H9 (cell line): ENCODE measurements around the gene SUFU. TPM values are rescaled to one million over a fixed set of nuclear protein-coding genes. Genes with fewer than 3 reads are reported as not detected.

Experiments
- DNase-seq: peaks from one replicate; pipeline ENCODE4 v3.0.0-alpha.2; 2017
- H2AFZ ChIP-seq: one replicate; pipeline ENCODE4 v1.6.1; 2013; ENCODE audit warnings: mild to moderate bottlenecking, low read length, control low read depth, moderate library complexity
- H2AK5ac ChIP-seq: 2 replicates; pipeline ENCODE4 v1.6.1; 2013; ENCODE audit warnings: low read length, control low read depth, mixed read lengths; ENCODE audit not compliant: insufficient read length
- H2BK120ac ChIP-seq: one replicate; pipeline ENCODE4 v1.6.1; 2013; ENCODE audit warnings: low read depth, mild to moderate bottlenecking, low read length, control low read depth, inconsistent platforms; ENCODE audit not compliant: poor library complexity, severe bottlenecking
- H2BK12ac ChIP-seq: 2 replicates; pipeline ENCODE4 v1.6.1; 2013; ENCODE audit warnings: low read length, control low read depth, mixed read lengths, low read depth; ENCODE audit not compliant: insufficient read length
- H2BK15ac ChIP-seq: 2 replicates; pipeline ENCODE4 v1.6.1; 2013; ENCODE audit warnings: low read depth, low read length, control low read depth
- H2BK20ac ChIP-seq: one replicate; pipeline ENCODE4 v1.6.1; 2013; ENCODE audit warnings: low read depth, mild to moderate bottlenecking, low read length, control low read depth, inconsistent platforms; ENCODE audit not compliant: poor library complexity, severe bottlenecking
- H2BK5ac ChIP-seq: 2 replicates; pipeline ENCODE4 v1.6.1; 2013; ENCODE audit warnings: low read length, control low read depth, mixed read lengths; ENCODE audit not compliant: insufficient read length
- H3K14ac ChIP-seq: 2 replicates; pipeline ENCODE4 v1.6.1; 2013; ENCODE audit warnings: low read length, control low read depth; ENCODE audit not compliant: insufficient read depth
- H3K18ac ChIP-seq: 2 replicates; pipeline ENCODE4 v1.6.1; 2013; ENCODE audit warnings: low read depth, mild to moderate bottlenecking, mixed read lengths, low read length, control low read depth; ENCODE audit not compliant: insufficient read length
- H3K23ac ChIP-seq: 2 replicates; pipeline ENCODE4 v1.6.1; 2013; ENCODE audit warnings: low read length, control low read depth, mixed read lengths, low read depth; ENCODE audit not compliant: insufficient read length
- H3K23me2 ChIP-seq: 2 replicates; pipeline ENCODE4 v1.6.1; 2013; ENCODE audit warnings: low read depth, mild to moderate bottlenecking, mixed read lengths, low read length, control low read depth; ENCODE audit not compliant: insufficient read length, poor library complexity, severe bottlenecking
- H3K27ac ChIP-seq: 2 replicates; pipeline ENCODE4 v1.5.1; 2013; ENCODE audit warnings: low read length, control low read depth, mixed read lengths, low read depth; ENCODE audit not compliant: insufficient read length
- H3K27me3 ChIP-seq: 2 replicates; pipeline ENCODE4 v1.6.1; 2013; ENCODE audit warnings: low read length, control low read depth, inconsistent platforms; ENCODE audit not compliant: insufficient read depth
- H3K4ac ChIP-seq: 2 replicates; pipeline ENCODE4 v1.6.1; 2013; ENCODE audit warnings: low read depth, mild to moderate bottlenecking, control low read depth, inconsistent platforms, low read length, moderate library complexity
- H3K4me1 ChIP-seq: 2 replicates; pipeline ENCODE4 v1.6.1; 2013; ENCODE audit warnings: low read length, control low read depth, inconsistent platforms; ENCODE audit not compliant: insufficient read depth
- H3K4me2 ChIP-seq: 2 replicates; pipeline ENCODE4 v1.6.1; 2013; ENCODE audit warnings: low read length, control low read depth, mixed read lengths; ENCODE audit not compliant: insufficient read length, insufficient read depth
- H3K56ac ChIP-seq: 2 replicates; pipeline ENCODE4 v1.6.1; 2013; ENCODE audit warnings: low read depth, mild to moderate bottlenecking, mixed read lengths, low read length, control low read depth; ENCODE audit not compliant: insufficient read length
- H3K79me1 ChIP-seq: 2 replicates; pipeline ENCODE4 v1.6.1; 2013; ENCODE audit warnings: low read depth, mild to moderate bottlenecking, moderate library complexity, low read length, control low read depth, inconsistent platforms; ENCODE audit not compliant: insufficient read depth, poor library complexity, severe bottlenecking
- H3K79me2 ChIP-seq: 2 replicates; pipeline ENCODE4 v1.6.1; 2013; ENCODE audit warnings: low read length, control low read depth, inconsistent platforms; ENCODE audit not compliant: insufficient read depth
- H3K9ac ChIP-seq: 2 replicates; pipeline ENCODE4 v1.6.1; 2013; ENCODE audit warnings: low read length, control low read depth, mixed read lengths; ENCODE audit not compliant: insufficient read length; ENCODE audit errors: extremely low read depth
- H3K9me3 ChIP-seq: one replicate; pipeline ENCODE4 v1.6.1; 2013; ENCODE audit warnings: low read depth, low read length, inconsistent platforms; ENCODE audit not compliant: control insufficient read depth
- H3T11ph ChIP-seq: one replicate; pipeline ENCODE4 v1.6.1; 2013; ENCODE audit warnings: mild to moderate bottlenecking, low read length, control low read depth, inconsistent platforms
- H4K20me1 ChIP-seq: one replicate; pipeline ENCODE4 v1.6.1; 2013; ENCODE audit not compliant: control insufficient read depth, insufficient read length, insufficient read depth
- H4K5ac ChIP-seq: 2 replicates; pipeline ENCODE4 v1.6.1; 2013; ENCODE audit warnings: low read depth, mild to moderate bottlenecking, mixed read lengths, low read length, control low read depth; ENCODE audit not compliant: insufficient read length
- H4K8ac ChIP-seq: replicated peaks from 2 replicates; pipeline ENCODE4 v1.6.1; 2013; ENCODE audit warnings: low read length, control low read depth, mixed read lengths, low read depth; ENCODE audit not compliant: insufficient read length
- H4K91ac ChIP-seq: 2 replicates; pipeline ENCODE4 v1.6.1; 2013; ENCODE audit warnings: low read depth, mild to moderate bottlenecking, moderate library complexity, mixed read lengths, low read length, control low read depth; ENCODE audit not compliant: insufficient read length
- H3K27ac Mint-ChIP-seq, 3 experiments: 2 replicates in 2 of 3; 3 replicates in 1 of 3; pipeline ENCODE4 v1.8.0; 2020 to 2021; ENCODE audit warnings: mixed read lengths in 3 of 3, mild to moderate bottlenecking in 1 of 3, moderate library complexity in 1 of 3
- H3K27me3 Mint-ChIP-seq: 2 replicates; pipeline ENCODE4 v1.8.0; 2021; ENCODE audit warnings: low read depth, mild to moderate bottlenecking, moderate library complexity, mixed read lengths
- H3K36me3 Mint-ChIP-seq, 3 experiments: 2 replicates in 2 of 3; 3 replicates in 1 of 3; pipeline ENCODE4 v1.8.0; 2020 to 2021; ENCODE audit warnings: low read depth in 3 of 3, mixed read lengths in 3 of 3; ENCODE audit not compliant: insufficient read depth in 1 of 3
- H3K4me1 Mint-ChIP-seq, 2 experiments: 2 replicates each; pipeline ENCODE4 v1.8.0; 2020; ENCODE audit warnings: mixed read lengths in 2 of 2
- H3K4me3 Mint-ChIP-seq, 2 experiments: 2 replicates in 1 of 2; 3 replicates in 1 of 2; pipeline ENCODE4 v1.8.0; 2020 to 2021; ENCODE audit warnings: mild to moderate bottlenecking in 2 of 2, mixed read lengths in 2 of 2, moderate library complexity in 1 of 2
- H3K9me3 Mint-ChIP-seq, 2 experiments: 2 replicates in 1 of 2; 3 replicates in 1 of 2; pipeline ENCODE4 v1.8.0; 2020; ENCODE audit warnings: mild to moderate bottlenecking in 2 of 2, mixed read lengths in 2 of 2, moderate library complexity in 1 of 2
- WGBS: extraction: QIAGEN DNeasy Blood & Tissue Kit; methylation state at CpG from one replicate; pipeline ENCODE4 v1.1.7; 2013; ENCODE audit warnings: missing lambda C conversion rate, low lambda C conversion rate, mixed read lengths; ENCODE audit not compliant: insufficient read length; ENCODE audit errors: extremely low coverage; 5-methylcytosine and 5-hydroxymethylcytosine counted together
- total RNA-seq: library from RNA; stranded (reverse); gene quantifications from 2 replicates; pipeline ENCODE4 v1.2.1, GENCODE V29; 2021
- TF ChIP-seq, protein P1 (sequence below): fragments of 200-600 bp; sonication (generic); conservative IDR thresholded peaks from 3 replicates; pipeline ENCODE4 v1.8.0; 2021; ENCODE audit warnings: antibody characterized with exemption, mild to moderate bottlenecking

The SUFU gene
- total RNA-seq, 1 experiment from 2014 or later, result 9.5 TPM

GRCh38 chr10:102491136-102491535, 12.6 kb upstream of the SUFU start:
- H3K27ac Mint-ChIP-seq, result 0 out of 7 replicates have a peak overlapping the region, but pooled peaks of 1 of the 3 experiments have one; percentile 53
- Histone ChIP-seq H3T11ph (no peak overlapping the region), H3K23ac (no peak overlapping the region), H3K18ac (no peak overlapping the region), H3K79me1 (peaks cover 13% of the 10 kb centered on the region), H3K23me2 (no peaks in the 10 kb centered on the region), H3K9me3 (no peaks in the 10 kb centered on the region), H4K91ac (no peak overlapping the region), H3K56ac (no peak overlapping the region), H3K27me3 (no peaks in the 10 kb centered on the region), H2BK5ac (no peak overlapping the region), H2BK20ac (no peak overlapping the region), H4K8ac (no peak overlapping the region), H3K14ac (no peak overlapping the region), H4K5ac (no peak overlapping the region), H2AFZ (no peak overlapping the region), H3K4me2 (no peak overlapping the region), H4K20me1 (no peaks in the 10 kb centered on the region), H2AK5ac (no peak overlapping the region), H3K79me2 (peaks cover 5% of the 10 kb centered on the region; the same call in 1 of the 2 replicates), H2BK15ac (no peak overlapping the region), H3K4ac (no peak overlapping the region), H3K27ac (no peak overlapping the region), H2BK12ac (no peak overlapping the region), H3K9ac (no peak overlapping the region), H2BK120ac (no peak overlapping the region), H3K4me1 (no peaks in the 10 kb centered on the region)
- H3K9me3 Mint-ChIP-seq, result no peaks in the 10 kb centered on the region; a peak in 1 of 5 replicates
- DNase-seq, result no peak
- TF ChIP-seq, protein P1, sequence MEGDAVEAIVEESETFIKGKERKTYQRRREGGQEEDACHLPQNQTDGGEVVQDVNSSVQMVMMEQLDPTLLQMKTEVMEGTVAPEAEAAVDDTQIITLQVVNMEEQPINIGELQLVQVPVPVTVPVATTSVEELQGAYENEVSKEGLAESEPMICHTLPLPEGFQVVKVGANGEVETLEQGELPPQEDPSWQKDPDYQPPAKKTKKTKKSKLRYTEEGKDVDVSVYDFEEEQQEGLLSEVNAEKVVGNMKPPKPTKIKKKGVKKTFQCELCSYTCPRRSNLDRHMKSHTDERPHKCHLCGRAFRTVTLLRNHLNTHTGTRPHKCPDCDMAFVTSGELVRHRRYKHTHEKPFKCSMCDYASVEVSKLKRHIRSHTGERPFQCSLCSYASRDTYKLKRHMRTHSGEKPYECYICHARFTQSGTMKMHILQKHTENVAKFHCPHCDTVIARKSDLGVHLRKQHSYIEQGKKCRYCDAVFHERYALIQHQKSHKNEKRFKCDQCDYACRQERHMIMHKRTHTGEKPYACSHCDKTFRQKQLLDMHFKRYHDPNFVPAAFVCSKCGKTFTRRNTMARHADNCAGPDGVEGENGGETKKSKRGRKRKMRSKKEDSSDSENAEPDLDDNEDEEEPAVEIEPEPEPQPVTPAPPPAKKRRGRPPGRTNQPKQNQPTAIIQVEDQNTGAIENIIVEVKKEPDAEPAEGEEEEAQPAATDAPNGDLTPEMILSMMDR, result no peak
- WGBS, result no CpG with 5 or more reads among the region's 4 CpGs
- no peaks in the 10 kb centered on the region for H3K27me3 Mint-ChIP-seq
- no peaks in the 10 kb centered on the region; a peak in 1 of 4 replicates for H3K4me1 Mint-ChIP-seq
- H3K4me3 Mint-ChIP-seq, result no peak overlapping the region
- peaks cover 13 to 44% (median 39%) of the 10 kb centered on the region in 3 experiments; a peak in 6 of 7 replicates for H3K36me3 Mint-ChIP-seq
